Neutrophil (primary cell): ENCODE data around the gene DDC.
"Not testable (repeated sequence)": the region's sequence is repeated elsewhere in the genome, so short reads cannot be mapped to it uniquely, and the experiment has no call there.

Experiments used
- H3K27ac ChIP-seq: fragments of 200-600 bp; sonication (generic); 2 replicates; pipeline ENCODE4 v1.5.1; 2016; ENCODE audit warnings: mild to moderate bottlenecking, moderate library complexity
- H3K27me3 ChIP-seq: fragments of 200-600 bp; sonication (generic); 2 replicates; pipeline ENCODE4 v1.6.0; 2016; ENCODE audit warnings: mild to moderate bottlenecking
- H3K36me3 ChIP-seq: fragments of 200-600 bp; sonication (generic); 2 replicates; pipeline ENCODE4 v1.5.1; 2017
- H3K4me1 ChIP-seq, 2 experiments: fragments of 200-600 bp in 1 of 2; sonication (generic) in 1 of 2; 1 replicate in 1 of 2; 2 replicates in 1 of 2; pipeline versions ENCODE4 v1.5.1 to v1.6.1; 2013 to 2016; ENCODE audit warnings: low read depth in 1 of 2, low read length in 1 of 2, mild to moderate bottlenecking in 1 of 2, moderate library complexity in 1 of 2; ENCODE audit not compliant: control insufficient read depth in 1 of 2, insufficient read depth in 1 of 2
- H3K4me3 ChIP-seq, 2 experiments: fragments of 200-600 bp in 1 of 2; sonication (generic) in 1 of 2; 1 replicate in 1 of 2; 2 replicates in 1 of 2; pipeline ENCODE4 v1.5.1; 2013 to 2016; ENCODE audit warnings: low read depth in 1 of 2, low read length in 1 of 2, mild to moderate bottlenecking in 1 of 2, moderate library complexity in 1 of 2
- H3K9me3 ChIP-seq: fragments of 200-600 bp; sonication (generic); 2 replicates; pipeline ENCODE4 v1.5.1; 2016
- TF ChIP-seq, protein P1 (sequence below): fragments of 200-600 bp; sonication (generic); IDR thresholded peaks from 2 replicates; pipeline ENCODE4 v1.5.1; 2016; ENCODE audit warnings: antibody characterized with exemption

The DDC gene

DNA sequence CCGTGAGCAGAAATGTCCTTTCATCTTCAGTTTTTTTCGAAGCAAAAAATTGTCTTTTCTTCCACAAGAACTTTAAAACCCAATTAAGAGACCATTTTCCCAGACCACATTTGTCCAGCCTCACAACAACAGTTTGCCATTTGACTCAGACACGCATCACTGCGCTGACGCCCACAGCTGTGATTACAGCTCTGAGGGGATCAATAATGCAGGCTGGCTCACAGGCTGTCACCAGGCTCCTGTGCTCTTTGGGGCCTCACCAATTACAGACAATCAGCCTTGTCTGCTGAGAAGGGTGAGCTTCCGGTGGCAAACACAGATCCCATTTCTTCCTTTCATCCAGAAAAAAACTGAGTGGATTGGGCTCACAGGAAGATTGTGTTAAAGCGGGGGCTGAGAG lies 33.3 kb downstream of the DDC start:
- Histone ChIP-seq H3K9me3 (no peaks in the 10 kb centered on the region), H3K36me3 (no peaks in the 10 kb centered on the region), H3K4me1 (no peaks in the 10 kb centered on the region), H3K4me3 (no peak overlapping the region), H3K27ac (no peak overlapping the region), H3K27me3 (no peaks in the 10 kb centered on the region)
- TF ChIP-seq, protein P1, sequence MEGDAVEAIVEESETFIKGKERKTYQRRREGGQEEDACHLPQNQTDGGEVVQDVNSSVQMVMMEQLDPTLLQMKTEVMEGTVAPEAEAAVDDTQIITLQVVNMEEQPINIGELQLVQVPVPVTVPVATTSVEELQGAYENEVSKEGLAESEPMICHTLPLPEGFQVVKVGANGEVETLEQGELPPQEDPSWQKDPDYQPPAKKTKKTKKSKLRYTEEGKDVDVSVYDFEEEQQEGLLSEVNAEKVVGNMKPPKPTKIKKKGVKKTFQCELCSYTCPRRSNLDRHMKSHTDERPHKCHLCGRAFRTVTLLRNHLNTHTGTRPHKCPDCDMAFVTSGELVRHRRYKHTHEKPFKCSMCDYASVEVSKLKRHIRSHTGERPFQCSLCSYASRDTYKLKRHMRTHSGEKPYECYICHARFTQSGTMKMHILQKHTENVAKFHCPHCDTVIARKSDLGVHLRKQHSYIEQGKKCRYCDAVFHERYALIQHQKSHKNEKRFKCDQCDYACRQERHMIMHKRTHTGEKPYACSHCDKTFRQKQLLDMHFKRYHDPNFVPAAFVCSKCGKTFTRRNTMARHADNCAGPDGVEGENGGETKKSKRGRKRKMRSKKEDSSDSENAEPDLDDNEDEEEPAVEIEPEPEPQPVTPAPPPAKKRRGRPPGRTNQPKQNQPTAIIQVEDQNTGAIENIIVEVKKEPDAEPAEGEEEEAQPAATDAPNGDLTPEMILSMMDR, result no peak

DNA sequence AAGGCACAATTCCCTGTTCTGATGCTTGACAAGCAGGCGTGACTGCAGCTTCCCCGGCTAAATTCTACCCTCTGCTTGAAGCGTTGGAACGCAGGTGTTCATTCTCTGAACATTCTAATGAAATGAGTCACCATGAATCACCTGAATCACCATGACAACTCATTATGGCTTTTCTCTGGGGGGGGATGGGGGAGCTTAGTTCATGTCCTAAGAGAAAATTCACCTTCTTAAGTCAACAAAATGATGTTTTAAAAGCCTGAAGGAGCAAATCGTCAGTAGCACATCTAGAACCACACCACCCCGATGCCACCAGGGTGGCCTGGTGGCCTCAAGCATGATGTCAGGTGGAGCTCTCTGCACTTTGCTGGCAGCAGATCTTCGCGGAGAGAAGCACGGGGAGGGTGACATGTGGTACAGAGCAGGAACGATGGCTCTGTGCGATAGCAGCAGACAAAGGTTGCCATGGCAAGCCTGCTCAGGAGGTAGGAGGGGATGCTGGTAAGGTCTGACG lies 33.7 kb downstream of the DDC start:
- Histone ChIP-seq H3K27ac (no peak overlapping the region), H3K36me3 (no peaks in the 10 kb centered on the region), H3K27me3 (no peaks in the 10 kb centered on the region), H3K4me3 (no peak overlapping the region), H3K4me1 (no peaks in the 10 kb centered on the region), H3K9me3 (no peaks in the 10 kb centered on the region)
- TF ChIP-seq, protein P1, result no peak

DNA sequence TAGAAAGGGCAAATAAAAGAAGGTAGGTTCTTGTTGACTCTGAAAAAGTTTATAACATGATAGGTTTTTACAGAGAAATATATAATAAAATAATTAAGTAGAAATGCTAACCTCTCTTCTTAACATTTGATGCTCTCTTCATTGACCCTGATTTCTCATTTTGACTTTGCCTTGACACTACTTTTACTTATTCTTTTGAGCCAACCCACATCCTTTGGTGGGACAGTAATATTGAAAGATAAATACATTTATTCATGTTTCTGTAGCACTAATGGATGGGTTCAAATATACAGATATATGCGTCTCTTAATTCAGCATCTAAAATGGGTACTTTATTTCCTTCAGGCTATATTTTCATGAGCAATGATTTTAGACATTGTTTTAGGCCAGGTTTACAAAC lies 34.4 kb downstream of the DDC start:
- H3K4me1 ChIP-seq, result no peaks in the 10 kb centered on the region
- no peaks in the 10 kb centered on the region for H3K36me3 ChIP-seq
- H3K4me3 ChIP-seq, result no peak overlapping the region
- TF ChIP-seq, protein P1, result no peak
- no peaks in the 10 kb centered on the region for H3K27me3 ChIP-seq
- H3K27ac ChIP-seq, result no peak overlapping the region
- no peaks in the 10 kb centered on the region for H3K9me3 ChIP-seq

DNA sequence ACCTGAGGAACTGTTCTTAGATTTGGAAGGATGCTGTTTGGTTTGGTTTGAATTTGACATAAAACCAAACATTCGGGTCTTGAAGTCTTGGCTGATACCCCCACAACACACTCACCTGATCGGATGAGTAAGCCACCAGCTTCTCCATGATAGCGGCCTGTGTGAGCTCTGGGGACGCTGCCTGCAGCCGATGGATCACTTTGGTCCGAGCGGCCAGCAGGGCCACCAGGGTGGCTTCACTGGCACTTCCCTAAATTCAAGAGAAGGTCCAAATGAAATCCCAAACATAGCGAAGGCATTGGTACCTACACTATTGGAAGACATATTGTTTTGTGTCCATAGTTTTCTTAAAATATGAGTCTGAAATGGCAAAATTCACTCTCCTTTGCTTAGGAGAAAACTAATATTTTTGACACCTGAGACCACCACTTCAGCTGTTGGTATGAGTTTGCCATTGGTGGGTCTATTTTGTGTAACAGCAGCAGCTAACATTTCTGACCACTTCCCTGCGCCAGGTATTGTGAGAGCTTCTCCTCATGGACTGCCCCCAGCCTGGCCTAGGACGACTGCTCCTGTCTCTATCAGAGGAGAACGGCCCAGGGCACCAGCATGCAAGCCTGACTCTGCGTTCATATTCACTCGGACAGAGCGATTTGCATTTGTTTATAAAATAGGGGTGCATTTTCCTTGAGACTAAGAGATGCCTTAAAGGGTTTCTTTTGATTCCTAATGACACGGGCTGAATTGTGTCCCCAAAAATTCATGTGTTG lies 35.9 kb downstream of the DDC start:
- H3K9me3 ChIP-seq, result no peaks in the 10 kb centered on the region
- H3K4me3 ChIP-seq, result no peak overlapping the region
- no peaks in the 10 kb centered on the region for H3K4me1 ChIP-seq
- no peaks in the 10 kb centered on the region for H3K36me3 ChIP-seq
- TF ChIP-seq, protein P1, result no peak
- no peak overlapping the region for H3K27ac ChIP-seq
- no peaks in the 10 kb centered on the region for H3K27me3 ChIP-seq

DNA sequence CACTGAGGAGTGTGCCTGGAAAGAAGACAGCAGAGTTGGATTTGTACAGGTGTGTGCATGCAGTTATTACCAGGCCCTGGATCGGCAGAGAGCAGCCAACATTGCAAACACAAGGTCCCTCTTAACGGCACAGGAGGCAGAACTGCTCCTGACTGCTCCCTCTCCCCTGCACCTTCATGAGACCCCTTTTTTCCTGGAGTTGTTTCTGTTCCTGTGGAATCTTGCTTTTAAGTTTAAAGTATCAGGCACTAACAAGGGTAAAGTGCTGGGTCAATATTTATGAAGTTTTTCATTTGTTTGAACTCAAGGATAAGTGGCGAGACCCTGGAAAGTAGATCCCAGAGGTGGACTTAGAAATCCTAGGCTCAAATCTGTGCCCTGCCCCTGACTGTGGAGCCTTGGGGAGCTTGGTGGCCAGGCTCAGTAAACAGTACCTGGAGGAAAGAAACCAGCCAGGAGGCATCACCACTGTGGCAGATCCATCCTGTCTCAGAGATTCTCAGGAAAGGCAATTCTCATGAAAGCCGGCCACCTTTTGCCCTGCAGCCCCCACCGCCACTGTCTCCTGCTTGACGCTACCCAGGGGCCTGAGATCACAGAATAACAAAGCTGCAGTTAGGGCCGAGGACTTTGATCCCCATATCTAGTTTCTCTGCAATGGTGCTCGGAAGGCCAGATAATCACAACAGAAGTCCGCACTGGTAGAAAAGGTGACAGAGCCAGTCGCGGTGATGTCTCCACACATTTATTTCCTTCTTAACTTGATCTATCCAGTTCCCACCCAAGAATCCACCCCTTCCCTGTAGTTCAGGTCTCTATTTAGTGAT lies 36.7 kb downstream of the DDC start:
- Histone ChIP-seq H3K36me3 (no peaks in the 10 kb centered on the region), H3K27ac (no peak overlapping the region), H3K4me3 (no peak overlapping the region), H3K27me3 (no peaks in the 10 kb centered on the region), H3K4me1 (no peaks in the 10 kb centered on the region), H3K9me3 (no peaks in the 10 kb centered on the region)
- TF ChIP-seq, protein P1, result no peak

DNA sequence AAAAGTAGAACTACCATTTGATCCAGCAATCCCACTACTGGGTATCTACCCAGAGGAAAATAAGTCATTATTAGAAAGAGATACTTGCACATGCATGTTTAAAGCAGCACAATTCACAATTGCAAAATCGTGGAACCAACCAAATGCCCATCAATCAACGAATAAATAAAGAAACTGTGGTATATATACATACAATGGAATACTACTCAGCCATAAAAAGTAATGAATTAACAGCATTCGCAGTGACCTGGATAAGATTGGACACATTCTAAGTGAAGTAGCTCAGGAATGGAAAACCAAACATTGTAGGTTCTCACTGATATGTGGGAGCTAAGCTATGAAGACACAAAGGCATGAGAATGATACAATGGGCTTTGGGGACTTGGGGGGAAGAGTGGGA lies 45.9 kb downstream of the DDC start:
- not testable (repeated sequence) for H3K4me1 ChIP-seq, H3K4me3 ChIP-seq, H3K27me3 ChIP-seq, H3K9me3 ChIP-seq, H3K27ac ChIP-seq, H3K36me3 ChIP-seq
